ENCODE results near the gene FADS2. TPM values are rescaled to one million over a fixed set of nuclear protein-coding genes. Genes with fewer than 3 reads are reported as not detected.

The FADS2 gene
- total and polyA plus RNA-seq, 2 of the 13 experiments (the other 11 are each of a cell fraction or from before 2014, with no cell fraction given) = 90.1 to 124 TPM

DNA sequence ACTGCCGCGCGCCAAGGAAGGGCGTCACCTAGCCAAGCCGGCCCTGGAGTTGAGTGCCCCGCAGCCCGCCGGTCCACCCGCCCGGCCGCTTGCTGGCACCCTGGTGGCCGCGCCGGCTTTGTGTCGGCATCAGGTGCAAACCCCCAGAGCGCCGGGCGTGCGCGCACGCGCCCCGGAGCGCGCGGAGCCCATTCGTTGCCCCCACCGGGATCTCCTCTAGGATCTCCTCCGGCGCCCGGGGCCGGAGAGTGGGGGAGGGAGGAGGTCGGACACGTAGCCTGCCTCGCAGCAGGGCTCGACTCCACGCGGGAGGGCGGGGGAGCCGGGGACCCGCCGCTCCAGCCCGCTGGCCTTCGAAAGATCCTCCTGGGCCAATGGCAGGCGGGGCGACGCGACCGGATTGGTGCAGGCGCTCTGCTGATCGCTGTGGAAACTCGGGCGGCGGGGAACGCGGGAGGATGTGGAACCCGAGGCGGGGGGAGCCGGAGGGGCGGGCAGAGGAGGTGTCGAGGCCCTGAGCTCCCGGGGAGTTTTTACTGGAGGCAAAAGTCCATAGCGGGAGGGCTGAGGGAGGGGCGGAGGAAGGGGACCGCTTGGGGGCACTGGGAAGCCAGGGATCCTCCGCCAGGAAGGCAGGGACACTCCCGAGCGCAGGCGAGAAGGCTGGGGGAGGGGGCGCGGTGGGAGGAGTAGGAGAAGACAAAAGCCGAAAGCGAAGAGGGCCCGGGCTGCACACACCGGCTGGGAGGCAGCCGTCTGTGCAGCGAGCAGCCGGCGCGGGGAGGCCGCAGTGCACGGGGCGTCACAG is at the start of gene FADS2 (continued):
- TF ChIP-seq, protein P1, sequence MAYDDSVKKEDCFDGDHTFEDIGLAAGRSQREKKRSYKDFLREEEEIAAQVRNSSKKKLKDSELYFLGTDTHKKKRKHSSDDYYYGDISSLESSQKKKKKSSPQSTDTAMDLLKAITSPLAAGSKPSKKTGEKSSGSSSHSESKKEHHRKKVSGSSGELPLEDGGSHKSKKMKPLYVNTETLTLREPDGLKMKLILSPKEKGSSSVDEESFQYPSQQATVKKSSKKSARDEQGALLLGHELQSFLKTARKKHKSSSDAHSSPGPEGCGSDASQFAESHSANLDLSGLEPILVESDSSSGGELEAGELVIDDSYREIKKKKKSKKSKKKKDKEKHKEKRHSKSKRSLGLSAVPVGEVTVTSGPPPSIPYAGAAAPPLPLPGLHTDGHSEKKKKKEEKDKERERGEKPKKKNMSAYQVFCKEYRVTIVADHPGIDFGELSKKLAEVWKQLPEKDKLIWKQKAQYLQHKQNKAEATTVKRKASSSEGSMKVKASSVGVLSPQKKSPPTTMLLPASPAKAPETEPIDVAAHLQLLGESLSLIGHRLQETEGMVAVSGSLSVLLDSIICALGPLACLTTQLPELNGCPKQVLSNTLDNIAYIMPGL (CRISPR knock-in tag; IDR thresholded peaks at IDR 0.05; ENCODE audit: borderline replicate concordance in 1 of 2, low read depth in 1 of 2) = peak in 1 of 2 experiments; percentile 25; a peak in 1 of 4 replicates
- TF ChIP-seq ATF7 (IDR thresholded peaks at IDR 0.05) (no peak), ATF7 (CRISPR knock-in tag; IDR thresholded peaks at IDR 0.05) (no peak), TCF7 (IDR thresholded peaks at IDR 0.05; ENCODE audit: low read depth) (no peak), KLF15 (CRISPR knock-in tag; IDR thresholded peaks at IDR 0.05; ENCODE audit: borderline replicate concordance) (no peak), ZNF841 (CRISPR knock-in tag; IDR thresholded peaks at IDR 0.05; ENCODE audit: borderline replicate concordance) (no peak), ZFP36 (IDR thresholded peaks at IDR 0.05; ENCODE audit: borderline replicate concordance, low read depth, low read length, partially characterized antibody) (no peak), KLF16 (CRISPR knock-in tag; IDR thresholded peaks at IDR 0.05) (0 out of 4 replicates have a peak, but pooled peaks of 1 of the 2 experiments have one; percentile 38), ZNF296 (CRISPR knock-in tag; conservative IDR thresholded peaks at IDR 0.05) (no peak; the same call in 1 of the 2 replicates), ZSCAN9 (CRISPR knock-in tag; IDR thresholded peaks at IDR 0.05; ENCODE audit: borderline replicate concordance) (no peak)
- TF ChIP-seq, protein P2, sequence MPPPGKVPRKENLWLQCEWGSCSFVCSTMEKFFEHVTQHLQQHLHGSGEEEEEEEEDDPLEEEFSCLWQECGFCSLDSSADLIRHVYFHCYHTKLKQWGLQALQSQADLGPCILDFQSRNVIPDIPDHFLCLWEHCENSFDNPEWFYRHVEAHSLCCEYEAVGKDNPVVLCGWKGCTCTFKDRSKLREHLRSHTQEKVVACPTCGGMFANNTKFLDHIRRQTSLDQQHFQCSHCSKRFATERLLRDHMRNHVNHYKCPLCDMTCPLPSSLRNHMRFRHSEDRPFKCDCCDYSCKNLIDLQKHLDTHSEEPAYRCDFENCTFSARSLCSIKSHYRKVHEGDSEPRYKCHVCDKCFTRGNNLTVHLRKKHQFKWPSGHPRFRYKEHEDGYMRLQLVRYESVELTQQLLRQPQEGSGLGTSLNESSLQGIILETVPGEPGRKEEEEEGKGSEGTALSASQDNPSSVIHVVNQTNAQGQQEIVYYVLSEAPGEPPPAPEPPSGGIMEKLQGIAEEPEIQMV (CRISPR knock-in tag; IDR thresholded peaks at IDR 0.05; ENCODE audit: low read depth) = peak; percentile 41; the same call in 1 of the 2 replicates
- TF ChIP-seq, protein P3, sequence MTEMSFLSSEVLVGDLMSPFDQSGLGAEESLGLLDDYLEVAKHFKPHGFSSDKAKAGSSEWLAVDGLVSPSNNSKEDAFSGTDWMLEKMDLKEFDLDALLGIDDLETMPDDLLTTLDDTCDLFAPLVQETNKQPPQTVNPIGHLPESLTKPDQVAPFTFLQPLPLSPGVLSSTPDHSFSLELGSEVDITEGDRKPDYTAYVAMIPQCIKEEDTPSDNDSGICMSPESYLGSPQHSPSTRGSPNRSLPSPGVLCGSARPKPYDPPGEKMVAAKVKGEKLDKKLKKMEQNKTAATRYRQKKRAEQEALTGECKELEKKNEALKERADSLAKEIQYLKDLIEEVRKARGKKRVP (CRISPR knock-in tag; IDR thresholded peaks at IDR 0.05) = no peak
- TF ChIP-seq, protein P4, sequence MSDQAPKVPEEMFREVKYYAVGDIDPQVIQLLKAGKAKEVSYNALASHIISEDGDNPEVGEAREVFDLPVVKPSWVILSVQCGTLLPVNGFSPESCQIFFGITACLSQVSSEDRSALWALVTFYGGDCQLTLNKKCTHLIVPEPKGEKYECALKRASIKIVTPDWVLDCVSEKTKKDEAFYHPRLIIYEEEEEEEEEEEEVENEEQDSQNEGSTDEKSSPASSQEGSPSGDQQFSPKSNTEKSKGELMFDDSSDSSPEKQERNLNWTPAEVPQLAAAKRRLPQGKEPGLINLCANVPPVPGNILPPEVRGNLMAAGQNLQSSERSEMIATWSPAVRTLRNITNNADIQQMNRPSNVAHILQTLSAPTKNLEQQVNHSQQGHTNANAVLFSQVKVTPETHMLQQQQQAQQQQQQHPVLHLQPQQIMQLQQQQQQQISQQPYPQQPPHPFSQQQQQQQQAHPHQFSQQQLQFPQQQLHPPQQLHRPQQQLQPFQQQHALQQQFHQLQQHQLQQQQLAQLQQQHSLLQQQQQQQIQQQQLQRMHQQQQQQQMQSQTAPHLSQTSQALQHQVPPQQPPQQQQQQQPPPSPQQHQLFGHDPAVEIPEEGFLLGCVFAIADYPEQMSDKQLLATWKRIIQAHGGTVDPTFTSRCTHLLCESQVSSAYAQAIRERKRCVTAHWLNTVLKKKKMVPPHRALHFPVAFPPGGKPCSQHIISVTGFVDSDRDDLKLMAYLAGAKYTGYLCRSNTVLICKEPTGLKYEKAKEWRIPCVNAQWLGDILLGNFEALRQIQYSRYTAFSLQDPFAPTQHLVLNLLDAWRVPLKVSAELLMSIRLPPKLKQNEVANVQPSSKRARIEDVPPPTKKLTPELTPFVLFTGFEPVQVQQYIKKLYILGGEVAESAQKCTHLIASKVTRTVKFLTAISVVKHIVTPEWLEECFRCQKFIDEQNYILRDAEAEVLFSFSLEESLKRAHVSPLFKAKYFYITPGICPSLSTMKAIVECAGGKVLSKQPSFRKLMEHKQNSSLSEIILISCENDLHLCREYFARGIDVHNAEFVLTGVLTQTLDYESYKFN (CRISPR knock-in tag; conservative IDR thresholded peaks at IDR 0.05) = peak; percentile 76
- TF ChIP-seq, protein P5, sequence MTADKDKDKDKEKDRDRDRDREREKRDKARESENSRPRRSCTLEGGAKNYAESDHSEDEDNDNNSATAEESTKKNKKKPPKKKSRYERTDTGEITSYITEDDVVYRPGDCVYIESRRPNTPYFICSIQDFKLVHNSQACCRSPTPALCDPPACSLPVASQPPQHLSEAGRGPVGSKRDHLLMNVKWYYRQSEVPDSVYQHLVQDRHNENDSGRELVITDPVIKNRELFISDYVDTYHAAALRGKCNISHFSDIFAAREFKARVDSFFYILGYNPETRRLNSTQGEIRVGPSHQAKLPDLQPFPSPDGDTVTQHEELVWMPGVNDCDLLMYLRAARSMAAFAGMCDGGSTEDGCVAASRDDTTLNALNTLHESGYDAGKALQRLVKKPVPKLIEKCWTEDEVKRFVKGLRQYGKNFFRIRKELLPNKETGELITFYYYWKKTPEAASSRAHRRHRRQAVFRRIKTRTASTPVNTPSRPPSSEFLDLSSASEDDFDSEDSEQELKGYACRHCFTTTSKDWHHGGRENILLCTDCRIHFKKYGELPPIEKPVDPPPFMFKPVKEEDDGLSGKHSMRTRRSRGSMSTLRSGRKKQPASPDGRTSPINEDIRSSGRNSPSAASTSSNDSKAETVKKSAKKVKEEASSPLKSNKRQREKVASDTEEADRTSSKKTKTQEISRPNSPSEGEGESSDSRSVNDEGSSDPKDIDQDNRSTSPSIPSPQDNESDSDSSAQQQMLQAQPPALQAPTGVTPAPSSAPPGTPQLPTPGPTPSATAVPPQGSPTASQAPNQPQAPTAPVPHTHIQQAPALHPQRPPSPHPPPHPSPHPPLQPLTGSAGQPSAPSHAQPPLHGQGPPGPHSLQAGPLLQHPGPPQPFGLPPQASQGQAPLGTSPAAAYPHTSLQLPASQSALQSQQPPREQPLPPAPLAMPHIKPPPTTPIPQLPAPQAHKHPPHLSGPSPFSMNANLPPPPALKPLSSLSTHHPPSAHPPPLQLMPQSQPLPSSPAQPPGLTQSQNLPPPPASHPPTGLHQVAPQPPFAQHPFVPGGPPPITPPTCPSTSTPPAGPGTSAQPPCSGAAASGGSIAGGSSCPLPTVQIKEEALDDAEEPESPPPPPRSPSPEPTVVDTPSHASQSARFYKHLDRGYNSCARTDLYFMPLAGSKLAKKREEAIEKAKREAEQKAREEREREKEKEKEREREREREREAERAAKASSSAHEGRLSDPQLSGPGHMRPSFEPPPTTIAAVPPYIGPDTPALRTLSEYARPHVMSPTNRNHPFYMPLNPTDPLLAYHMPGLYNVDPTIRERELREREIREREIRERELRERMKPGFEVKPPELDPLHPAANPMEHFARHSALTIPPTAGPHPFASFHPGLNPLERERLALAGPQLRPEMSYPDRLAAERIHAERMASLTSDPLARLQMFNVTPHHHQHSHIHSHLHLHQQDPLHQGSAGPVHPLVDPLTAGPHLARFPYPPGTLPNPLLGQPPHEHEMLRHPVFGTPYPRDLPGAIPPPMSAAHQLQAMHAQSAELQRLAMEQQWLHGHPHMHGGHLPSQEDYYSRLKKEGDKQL (CRISPR knock-in tag; IDR thresholded peaks at IDR 0.05; ENCODE audit: low read depth) = no peak

Measured in HepG2 (cell line).